NOMO-1 (cell line): ENCODE measurements around the gene ELOVL1.
"Not testable (repeated sequence)": the region's sequence is repeated elsewhere in the genome, so short reads cannot be mapped to it uniquely, and the experiment has no call there.

ENCODE experiments used
- DNase-seq, 2 experiments: peaks; one replicate each; lab custom pipeline; 2025; ENCODE audit not compliant: unreplicated experiment in 2 of 2; lab: John Stamatoyannopoulos, UW

Gene ELOVL1

DNA sequence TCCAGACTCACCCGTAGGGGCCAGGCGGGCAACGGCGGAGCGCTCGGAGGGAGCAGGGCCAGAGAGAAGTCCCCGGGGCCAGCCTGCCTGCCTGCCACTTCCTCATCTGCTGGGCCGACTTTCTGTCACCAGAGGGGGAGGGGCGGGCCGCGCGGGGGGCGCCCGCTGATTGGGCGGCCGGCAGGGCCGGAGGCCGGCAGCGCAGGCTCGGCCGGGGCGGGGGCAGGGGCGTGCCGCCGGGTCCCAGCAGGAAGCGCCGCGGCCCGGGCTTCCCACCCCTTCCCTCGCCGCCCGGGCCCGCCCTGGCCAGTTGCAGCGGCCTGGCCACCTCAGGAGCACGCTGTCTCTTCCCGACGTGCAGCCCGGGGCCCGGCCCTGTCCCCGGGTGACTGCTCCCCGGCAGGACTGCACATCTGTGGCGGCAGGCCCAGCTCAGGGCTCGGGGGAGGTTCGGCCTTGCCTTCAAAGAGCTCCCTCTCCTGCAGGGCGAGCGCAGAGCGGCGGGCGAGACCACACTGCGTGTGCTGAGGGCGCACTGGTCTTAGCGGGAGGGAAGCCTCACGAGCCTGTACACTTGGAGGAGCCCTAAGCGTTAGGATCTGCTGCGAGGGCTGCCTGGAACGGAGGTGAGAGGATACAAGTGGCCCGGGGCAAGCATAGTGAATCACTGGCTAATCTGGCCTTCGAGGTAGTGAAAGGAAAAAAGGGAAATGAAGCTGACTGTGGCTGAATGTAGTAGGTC, at the start of gene ELOVL1:
TSS of gene ELOVL1 (minus strand) at position 108 of the 742 bp plus-strand sequence. CDS start 2,402 bp downstream, outside the sequence.
- peak; percentile 91 for DNase-seq

DNA sequence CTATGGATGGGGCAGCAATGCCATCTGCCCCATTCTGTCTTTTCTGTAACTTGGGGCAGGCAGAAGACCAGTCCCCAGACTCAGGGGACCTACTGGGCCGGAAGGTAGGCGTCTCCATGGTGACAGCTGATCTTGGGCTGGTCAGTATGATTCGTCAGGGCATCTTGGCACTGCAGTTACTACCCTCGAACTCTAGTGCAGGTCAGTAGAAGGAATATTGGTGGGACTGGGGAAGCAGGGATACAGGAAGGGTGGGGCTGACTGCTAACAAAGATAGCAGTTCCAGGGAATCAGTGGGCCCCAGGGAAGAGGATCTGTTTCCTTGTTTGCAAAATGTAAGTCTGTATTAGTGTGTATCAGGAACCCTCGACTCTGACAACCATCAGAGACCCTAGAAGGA, 48.1 kb upstream of the ELOVL1 start:
- no peak for DNase-seq

DNA sequence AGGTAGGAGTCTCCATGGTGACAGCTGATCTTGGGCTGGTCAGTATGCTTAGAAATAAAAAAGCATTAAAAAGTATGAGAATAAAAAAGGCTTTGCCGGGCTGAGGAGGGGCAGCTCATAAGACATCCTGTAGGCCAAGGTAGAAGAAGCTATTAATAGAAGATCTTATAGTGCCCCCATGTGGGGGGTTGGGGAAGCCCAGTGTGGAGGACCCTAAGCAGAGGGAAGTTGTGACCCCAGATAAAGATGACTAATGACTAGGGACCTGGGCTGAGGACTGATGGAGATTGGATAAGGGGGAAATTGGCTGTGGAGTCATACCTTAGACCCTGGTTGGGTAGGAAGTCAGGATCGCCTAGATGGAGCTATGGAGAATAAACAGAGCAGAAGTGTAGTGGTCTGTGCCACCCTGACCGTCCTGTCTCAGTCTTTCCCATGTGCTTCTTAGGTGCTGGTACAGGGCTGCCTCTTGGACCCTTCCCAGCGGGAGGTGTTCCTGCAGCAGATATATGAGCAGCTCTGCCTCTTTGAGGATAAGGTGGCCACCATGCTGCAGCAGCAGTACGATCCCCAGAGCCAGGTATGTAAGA, 46.9 kb upstream of the ELOVL1 start:
- peak; percentile 28 to 48 for DNase-seq

DNA sequence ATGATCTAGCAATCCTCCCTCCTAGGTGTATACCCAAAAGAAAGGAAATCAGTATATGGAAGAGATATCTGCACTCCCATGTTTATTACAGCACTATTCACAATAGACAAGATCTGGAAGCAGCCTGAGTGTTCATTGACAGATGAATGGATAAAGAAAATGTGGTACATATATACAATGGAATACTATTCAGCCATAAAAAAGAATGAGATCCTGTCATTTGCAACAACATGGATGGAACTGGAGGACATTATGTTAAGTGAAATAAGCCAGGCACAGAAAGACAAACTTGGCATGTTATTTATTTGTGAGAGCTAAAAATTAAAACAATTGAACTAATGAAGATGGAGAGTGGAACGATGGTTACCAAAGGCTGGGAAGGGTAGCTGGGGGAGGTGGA, 45.6 kb upstream of the ELOVL1 start:
- DNase-seq = not testable (repeated sequence)

DNA sequence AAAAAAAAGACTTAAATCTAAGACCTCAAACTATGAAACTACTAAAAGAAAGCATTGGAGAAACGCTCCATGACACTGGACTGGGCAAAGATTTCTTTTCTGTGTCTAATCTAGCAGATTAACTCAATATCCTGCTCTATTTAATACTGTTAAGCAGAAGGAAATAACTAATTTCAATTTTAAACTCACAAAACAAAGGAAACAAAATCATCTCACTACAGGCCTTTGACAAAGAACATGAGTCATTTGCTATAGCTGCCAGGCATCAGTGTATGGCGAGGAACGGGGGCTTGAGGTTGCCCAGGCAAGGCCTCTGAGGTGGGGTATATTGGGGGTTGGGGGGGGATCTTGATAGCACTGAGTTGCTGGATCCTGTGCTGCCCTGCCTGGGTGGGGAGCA, 42.8 kb upstream of the ELOVL1 start:
- DNase-seq = no peak

DNA sequence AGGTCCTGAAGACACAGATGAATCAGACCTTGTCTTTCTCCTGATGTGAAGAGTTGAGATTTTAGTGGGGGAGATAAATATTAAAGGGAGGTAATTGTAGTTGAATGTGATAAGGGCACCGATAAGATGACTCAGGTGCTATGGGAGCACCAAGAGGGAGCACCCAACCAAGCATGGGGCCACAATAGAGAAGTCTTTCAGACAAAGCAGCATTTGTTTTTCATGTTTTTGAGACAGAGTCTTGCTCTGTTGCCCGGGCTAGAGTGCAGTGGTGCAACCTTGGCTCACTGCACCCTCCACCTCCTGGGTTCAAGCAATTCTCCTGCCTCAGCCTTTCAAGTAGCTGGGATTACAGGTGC, 38.0 kb upstream of the ELOVL1 start:
- DNase-seq = no peak

DNA sequence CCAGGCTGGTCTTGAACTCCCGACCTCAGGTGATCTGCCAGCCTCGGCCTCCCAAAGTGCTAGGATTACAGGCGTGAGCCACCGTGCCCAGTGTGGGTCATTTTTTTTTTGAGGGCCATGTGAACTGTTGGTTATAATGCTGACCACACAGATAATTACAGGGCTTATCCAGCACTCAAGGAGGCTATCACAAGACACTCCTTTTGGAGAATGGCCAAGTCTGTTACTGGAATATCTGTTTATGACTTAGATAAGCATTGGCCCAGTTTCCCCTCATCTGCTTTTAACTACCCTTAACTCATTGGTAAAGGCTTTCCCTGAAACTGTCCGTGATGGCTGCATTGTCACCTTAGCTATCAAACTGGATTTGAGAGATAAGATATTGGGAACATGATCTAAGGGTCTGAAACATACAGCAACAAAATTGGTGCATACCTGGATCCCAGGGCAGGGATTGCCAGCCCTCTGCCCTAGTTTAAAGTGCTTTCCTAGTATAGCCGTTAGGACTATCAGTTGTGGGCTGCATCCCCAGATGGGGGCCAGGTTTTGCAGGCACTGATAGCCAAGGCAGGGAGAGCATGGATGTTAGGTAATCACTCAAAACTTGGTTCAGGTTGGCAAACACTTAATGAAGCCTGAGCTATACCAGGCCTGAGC, 37.5 kb upstream of the ELOVL1 start:
- DNase-seq = no peak

DNA sequence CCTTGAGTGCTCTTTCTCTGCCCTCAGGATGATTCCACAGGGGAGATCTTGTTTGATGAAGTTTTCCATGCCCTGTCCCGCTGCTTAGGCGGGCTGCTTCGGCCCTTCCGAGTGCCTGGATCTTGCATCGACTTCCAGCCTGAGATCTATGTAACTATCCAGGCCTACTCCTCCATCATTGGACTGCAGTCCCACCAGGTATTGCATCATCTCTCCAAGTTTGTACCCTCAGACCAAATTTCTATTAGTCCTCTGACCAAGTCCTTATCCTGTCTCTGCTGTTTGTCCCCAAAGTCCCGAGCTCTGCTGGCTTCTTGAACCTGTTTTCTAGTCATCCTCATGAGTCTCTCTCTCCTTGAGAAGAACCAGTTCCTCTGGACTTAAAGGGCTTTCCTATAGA, 36.5 kb upstream of the ELOVL1 start:
- DNase-seq = no peak

DNA sequence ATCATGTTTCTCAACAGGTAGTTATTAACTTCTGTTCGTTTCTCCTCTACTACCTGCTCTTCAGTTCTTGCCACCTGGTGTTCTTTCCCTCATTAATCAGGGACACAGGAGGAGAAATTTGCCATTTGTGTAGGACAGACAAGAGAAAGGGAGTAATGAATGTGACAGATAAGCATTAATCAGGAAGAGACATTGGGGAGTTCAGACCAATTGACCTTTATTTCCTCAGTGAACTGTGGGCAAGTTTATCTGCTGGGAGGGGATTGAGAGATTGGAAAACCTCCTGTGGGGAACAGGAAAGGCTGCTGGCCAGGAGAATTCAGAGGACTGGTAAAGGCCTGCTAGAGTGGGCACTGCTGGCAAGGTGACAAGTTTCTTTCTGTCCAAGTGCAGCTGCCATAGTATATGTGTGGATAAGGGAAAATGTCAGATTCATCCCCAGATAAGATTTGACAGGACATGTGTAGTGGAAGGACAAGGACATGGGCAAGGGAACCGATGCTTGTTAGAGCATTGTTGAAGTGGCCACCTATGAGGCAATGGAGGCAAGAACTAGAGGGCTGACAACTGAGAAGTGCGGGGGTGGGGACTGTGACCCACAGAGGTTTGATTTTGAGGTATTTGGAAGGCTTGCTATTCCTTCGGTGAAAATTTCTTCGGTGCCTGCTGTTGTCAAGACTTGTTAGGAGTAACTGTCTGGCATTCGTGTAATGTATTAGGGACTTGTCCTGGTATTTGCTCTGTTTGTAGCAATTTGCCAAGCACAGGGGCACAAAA, 34.5 kb upstream of the ELOVL1 start:
- no peak for DNase-seq

DNA sequence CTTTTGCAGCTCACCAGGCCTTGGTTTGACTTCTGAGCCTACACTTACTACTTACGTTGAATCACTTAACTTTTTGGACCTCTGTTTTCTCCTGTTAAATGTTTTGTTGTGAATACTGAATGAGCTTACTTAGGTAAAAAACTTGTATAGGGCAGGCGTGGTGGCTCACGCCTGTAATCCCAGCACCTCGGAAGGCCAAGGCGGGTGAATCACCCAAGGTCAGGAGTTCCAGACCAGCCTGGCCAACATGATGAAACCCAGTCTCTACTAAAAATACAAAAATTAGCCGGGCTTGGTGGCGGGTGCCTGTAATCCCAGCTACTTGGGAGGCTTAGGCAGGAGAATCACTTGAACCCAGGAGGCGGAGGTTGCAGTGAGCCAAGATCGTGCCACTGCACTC, 32.6 kb upstream of the ELOVL1 start:
- DNase-seq = not testable (repeated sequence)

DNA sequence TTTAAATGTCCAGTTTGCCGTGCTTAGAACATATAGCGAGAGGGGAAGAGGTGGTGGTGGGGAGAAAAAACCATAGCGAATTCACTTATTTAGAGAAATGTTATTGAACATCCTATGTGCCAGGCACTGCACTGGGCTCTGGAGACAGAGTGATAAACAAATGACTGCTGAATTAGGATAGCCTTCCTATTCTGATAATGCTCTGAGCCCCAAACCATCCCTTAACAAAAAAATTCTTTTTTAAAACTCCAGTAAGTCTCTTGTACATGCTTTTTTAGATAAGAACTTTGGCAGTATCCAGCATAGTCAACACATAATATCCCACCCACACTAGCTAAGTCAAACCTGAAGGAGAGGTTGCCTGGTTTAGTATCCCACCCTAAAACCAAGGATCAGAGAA, 30.4 kb upstream of the ELOVL1 start:
- no peak for DNase-seq

DNA sequence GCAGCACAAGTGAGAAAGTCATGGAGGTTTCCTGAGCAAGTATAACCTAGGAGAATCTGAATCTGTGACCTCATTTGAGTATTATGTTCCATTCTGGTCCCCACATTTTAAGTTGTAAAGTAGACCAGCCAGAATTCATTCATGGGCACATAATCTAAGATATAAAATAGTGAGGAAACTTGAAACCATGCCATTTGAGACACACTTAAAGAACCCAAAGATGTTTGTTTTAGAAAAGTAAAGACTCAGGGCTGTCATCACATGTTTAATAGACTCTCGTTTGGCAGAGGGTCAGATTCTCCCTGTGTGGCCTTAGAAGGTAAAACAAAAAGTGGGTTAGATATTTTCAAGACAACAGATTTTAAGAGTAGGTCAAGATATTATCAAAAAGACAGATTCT, 28.2 kb upstream of the ELOVL1 start:
- no peak for DNase-seq

DNA sequence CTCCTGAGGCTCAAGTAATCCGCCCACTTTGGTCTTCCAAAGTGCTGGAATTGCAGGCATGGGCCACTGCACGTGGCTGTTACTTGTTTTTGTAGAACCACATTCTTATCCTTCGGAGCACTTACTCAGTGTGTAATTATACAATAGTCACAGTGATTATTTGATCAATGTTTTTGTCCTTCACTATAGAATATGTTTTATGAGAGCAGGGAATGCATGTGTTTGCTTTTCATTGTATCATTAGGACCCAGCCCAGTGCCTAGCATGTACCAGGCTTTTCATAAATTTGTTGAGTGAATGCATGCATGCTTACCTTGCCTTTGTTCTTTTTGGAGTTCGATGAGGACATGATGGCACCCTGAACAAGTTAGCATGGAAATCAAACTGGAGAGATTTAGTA, 27.7 kb upstream of the ELOVL1 start:
- no peak for DNase-seq

DNA sequence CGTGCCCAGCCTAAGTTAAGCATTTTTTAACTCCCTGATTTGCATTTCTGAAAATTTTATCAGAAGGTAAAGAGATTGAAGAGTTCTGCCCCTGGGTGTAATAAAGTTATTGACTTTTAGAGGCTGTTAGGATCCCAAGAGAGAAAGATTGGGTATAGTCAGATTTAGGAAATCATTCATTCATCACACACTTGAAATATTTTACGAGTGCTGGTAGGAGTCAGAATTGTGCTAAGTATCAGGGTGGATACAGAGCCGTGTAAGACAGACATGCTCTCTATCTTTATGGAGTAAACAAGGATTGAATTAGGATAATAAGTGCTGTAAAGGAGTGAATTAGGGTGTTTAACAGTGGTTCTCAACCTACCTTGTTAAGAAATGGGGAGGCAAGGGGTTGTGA, 24.9 kb upstream of the ELOVL1 start:
- no peak for DNase-seq

DNA sequence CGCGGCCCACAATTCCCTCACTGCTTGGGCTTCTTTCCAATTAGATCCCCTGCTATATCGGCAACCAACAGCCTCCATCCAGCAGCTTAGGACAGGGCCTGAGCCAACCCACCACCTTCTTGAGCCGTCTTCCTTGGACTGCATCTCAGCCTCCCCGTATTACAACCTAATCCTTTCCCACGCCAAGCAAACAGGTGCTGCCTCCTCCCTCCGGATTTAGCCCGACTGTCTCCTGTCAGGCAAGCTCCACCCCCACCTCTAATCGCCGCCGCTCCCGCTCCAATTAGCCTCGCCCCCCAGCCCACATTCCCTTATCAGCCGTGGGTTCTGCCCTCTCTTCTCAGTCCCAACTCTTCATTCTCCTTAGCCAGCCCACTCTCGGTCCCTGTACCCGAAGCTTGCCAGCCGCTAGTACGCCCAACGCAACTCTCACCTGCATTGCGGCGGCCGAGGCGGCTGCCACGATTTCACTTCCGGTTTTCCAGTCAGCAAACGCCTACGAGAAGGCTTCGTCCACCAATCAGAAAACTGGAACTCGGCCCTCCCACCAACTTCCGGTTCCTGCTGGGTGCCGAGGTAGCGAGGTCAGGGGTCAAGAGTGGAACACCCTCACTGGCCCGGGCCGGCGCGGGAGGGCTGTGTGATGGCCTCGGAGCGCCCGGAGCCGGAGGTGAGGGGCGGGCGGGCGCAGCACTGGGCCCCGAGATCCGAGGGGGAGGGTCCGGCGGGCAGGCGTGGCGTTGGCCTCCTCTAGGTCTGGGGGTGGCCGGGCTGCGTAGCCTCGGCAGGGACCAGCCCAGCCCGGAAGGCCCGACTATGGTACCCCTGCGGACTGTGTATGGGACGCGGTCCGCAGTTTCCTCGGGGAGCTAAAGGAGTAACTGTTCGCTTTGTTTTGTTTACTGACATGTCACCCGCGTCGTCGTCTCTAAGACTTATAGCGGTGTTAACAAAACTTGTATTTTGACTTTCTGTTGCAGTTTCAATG, 21.8 kb upstream of the ELOVL1 start, which contains the start of the genes MED8 and SZT2:
TSS of gene MED8 (minus strand) at position 475 of the 988 bp plus-strand sequence. CDS start at position 439, 36 bp downstream.
TSS of gene SZT2 (plus strand) at position 574 of the 988 bp plus-strand sequence. CDS start at position 644, 70 bp downstream.
- DNase-seq = peak; percentile 91 to 93

DNA sequence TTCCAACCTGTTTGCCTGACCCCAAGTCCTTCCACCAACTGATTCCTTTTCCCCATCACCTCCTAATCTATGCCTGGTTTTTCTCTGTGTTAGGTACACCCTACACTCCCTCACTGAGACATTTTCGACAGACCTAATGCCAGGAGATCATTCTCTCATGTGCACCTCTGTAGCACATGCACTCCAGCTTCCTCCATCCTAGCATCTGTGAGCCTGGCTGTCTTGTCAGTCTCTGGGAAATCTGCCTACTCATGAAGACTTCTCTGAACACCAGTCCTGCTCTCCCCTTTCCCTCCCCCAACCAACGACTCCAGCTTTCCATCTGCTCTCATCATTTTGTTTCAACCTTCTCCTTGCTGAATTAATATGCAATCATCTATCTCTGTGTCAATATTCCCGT, 20.8 kb upstream of the ELOVL1 start:
- DNase-seq = no peak

DNA sequence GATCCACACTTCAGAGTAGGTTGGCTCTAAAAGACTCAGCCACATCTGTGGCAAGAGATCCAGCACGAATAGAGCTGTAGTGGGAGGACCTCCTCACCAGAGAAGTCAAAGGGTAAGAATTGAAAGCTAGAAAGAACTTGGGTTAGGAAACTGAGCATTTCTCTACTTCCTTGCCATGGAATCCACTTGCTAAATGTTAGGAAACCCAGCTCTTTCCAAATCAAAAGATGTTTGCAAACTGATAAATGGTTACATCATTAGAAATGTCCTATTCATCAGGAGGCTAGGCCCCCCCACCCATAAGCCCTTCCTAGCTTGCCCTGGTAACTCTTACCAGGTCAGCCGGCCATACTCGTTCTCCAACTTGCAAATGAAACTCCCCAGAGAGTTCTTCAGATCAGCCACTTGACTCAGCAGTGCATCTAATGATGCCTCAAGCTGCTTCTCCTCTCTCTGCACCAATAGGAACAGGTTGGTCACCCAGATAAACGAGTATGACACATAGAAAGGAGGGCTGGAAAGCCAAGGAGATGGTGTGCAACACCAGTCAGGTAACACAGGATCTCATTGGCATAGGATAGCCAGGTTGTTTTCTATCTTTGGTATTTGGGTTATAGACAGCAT, 20.3 kb upstream of the ELOVL1 start:
- no peak for DNase-seq

DNA sequence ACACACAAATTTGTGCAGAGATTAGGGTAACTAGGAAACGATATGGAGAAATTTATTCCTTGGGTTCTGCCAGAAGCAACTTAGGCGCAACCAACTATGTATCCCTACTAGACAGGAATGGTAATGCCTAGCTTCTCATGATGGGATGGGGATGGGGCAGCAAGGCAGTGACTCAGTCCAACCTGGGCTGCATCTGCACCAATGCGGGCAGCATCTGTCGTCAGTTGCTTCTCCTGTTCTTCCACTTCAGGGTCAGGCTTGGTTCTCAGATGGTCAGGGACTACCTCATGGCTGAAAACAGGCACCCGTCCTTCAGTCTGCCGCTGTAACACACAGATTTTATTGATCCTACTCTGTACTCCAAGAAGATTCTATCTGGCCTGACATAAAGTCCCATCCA, 18.9 kb upstream of the ELOVL1 start:
- DNase-seq = no peak

DNA sequence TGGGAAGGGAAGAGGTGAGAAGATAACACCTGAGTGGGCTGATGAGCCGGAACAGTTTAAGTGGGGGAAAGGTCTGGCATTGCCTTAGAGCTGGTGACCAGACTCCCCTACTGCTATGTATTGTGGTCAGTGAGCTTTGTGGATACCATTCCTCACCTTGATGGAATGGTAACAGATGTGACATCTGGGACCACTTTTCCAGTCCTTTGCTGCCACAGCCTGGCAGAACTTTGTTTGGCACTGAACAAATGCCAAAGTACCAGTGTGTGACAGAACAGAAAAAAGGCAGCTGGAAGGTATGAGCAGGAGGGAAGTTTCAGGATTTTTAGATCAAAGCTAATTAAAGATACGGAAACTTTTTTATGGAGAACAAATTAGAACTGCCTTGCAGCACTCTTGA, 15.6 kb upstream of the ELOVL1 start:
- no peak for DNase-seq
